Hematopoietic multipotent progenitor cell treated with erythropoietin and hydrocortisone succinate and interleukin-3 and kit ligand, for 17 days (in vitro differentiated cells): Measurements from ENCODE around the gene SENP2.
"Not testable (repeated sequence)": the region's sequence is repeated elsewhere in the genome, so short reads cannot be mapped to it uniquely, and the experiment has no call there.

Experiments used
- DNase-seq: peaks from one replicate; pipeline ENCODE4 v3.0.0-alpha.2; 2015; ENCODE audit warnings: low spot score

SENP2 gene

DNA sequence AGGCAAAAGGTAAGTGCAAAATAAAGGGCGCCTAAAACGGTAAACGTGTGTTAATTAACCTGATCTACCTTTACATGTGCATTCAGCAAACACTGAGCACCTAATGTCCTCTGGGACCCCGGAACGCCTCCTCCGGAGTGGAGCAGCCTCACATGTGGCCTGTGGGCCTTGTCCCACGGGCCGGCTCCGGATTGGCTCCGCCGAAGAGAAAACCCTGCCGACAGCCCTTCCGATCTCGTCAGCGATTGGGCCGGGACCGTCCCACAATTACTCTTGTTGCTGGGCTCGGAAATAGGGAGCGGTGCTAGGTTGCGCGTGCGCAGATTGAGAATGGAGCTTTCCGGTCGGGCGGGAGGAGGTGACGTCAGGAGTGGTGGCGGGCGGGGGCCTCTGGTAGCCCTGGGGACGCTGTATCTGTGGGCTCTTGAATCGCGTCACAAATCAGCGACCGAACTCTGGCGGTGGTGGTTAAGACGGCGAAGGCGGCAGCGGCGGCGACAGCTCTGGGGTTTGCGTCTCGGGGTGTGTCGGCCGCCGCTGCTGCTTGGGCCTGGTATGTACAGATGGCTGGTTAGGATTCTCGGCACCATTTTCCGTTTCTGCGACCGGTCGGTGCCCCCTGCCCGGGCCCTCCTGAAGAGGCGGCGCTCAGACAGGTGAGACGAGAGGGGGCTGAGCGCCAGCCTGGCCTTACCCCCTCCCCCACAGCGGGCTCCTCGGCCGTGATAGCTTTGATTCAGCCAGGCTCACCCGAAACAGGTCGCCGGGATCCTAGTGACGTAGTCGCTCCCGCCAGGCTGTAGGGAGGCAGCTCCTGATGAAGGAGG is at the start of gene SENP2:
Gene SENP2 (plus strand): TSS at position 437 of the 827 bp plus-strand sequence. CDS start 119 bp downstream, at position 556.
- peak; percentile 99 for DNase-seq

DNA sequence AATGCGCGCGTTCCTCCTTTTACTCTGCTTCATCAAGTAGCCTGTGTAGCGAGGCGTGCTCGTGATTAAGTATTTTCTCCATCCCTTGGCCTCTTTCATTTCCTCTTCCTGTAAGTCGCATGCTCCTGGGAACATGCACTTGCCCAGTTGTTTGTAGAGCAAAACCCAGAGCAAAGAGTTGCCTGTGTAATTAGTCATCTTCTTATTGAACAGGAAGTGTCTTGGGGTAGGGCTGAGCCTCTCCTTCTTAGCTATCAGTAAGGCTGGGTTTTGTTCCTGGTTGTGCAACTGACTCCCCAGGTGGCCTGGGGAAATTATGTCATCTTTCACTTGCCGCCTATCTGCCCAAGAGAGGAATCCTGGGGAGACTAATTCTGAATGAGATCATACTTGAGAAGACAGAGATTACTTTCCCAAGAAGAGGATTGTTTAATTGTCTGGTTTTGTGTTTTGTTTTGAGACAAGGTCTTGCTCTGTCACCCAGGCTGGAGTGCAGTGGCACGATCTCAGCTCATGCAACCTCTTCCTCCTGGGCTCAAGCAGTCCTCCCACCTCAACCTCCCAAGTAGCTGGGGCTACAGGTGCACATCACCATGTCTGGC is 48.6 kb upstream of the SENP2 start:
- DNase-seq, result no peak

DNA sequence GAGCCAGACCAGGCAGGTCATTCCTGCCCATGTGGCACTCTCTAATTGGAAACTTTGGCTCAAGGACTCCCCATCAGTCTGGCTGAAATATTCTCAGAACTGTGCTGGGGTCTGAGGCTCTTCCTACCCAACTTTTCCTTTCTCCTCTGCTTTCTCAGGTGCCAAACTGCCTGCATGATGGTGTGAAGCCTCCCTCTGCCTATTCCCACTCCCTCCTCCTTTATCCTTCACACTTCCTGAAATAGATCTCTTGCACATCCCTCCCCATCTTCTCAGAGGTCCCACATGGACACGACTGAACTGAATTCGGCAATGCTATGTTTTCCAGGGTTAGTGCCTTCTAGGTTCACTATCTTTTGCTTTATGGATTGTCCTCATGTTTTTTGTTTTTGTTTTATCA is 46.2 kb upstream of the SENP2 start:
- no peak for DNase-seq

GRCh38 chr3:185540695-185541094 is 45.4 kb upstream of the SENP2 start:
- DNase-seq, result no peak

DNA sequence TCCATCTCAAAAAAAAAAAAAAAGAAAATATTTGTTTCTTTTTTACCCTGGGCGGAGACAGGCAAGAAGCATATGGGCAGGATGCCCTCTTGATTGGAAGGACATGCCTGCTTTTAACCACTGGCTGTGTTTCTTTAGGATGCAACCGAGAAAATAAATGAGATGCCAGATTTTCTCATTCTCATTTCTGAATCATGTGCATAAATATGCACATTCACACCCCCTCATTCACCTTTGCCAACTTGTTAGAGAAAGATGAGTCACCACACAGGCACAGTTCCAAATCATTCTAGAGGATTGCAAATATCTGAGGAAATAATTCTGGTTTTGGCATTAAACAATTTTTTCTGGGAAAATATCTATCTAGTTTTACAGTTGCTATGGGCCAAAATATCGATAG is 37.0 kb upstream of the SENP2 start:
- no peak for DNase-seq

DNA sequence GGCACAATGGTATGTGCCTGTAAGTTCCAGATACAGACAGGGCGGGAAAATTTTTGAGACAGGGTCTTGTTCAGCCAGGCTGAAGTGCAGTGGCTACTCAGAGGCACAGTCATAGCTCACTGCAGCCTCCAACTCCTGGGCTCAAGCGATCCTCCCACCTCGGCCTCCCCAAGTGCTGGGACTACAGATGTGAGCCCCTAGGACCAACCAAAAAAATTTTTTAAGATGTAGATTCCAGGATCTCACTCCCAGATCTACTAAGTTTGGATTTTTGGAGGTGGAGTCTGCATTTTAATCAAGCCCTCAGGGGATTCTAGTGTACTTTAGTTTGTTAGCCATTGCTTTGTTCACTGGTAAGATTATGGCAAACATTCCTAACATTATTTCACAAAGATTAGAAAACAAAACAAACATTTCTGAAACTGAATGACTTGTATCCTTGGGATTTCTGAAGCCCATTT is 36.4 kb upstream of the SENP2 start:
- no peak for DNase-seq

DNA sequence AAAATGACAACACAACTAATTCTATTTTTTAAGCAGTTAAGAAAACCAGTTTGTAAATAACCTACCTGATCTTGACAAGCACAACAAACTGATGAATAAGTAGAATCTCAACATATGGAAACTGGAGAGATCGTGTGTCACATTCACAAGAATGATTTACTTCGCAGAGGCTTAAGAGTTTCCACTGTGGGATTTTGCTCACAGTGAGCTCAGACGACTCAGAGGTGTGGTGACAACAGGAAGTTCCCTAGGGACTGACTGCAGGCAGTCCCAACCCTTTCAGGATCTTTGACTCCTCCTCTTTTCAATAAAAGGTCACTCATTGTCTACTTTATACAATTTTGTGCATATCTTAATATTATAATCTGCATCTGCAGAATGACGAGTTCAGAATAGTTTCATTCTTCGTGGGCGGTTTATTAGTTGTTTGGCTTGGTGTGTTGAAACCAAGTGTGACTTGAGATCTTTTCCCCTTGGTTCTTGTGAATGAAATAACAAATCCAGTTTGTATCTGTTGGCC is 33.7 kb upstream of the SENP2 start, which contains the start of gene LIPH:
Gene LIPH (minus strand): TSS at position 231 of the 520 bp plus-strand sequence. CDS start 117 bp downstream, at position 114.
- DNase-seq, result no peak

DNA sequence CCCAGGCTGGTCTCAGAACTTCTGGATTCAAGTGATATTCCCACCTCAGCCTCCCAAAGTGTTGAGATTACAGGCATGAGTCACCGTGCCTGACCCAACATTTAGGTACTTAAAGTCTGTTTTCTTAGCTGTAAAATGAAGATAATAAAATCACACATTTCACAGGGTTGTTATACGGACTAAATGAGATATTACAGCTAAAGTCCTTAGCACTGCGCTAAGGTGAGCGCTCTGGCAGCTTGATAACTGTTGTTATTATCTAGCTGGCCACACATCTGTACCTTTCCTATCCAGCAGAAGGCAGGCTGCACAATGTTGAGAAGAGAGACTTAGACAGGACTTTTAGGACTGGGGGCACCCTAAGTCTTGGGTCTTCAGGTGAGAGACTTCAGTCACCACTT is 31.0 kb upstream of the SENP2 start:
- DNase-seq, result no peak

GRCh38 chr3:185555860-185556347 is 30.2 kb upstream of the SENP2 start:
- no peak for DNase-seq

DNA sequence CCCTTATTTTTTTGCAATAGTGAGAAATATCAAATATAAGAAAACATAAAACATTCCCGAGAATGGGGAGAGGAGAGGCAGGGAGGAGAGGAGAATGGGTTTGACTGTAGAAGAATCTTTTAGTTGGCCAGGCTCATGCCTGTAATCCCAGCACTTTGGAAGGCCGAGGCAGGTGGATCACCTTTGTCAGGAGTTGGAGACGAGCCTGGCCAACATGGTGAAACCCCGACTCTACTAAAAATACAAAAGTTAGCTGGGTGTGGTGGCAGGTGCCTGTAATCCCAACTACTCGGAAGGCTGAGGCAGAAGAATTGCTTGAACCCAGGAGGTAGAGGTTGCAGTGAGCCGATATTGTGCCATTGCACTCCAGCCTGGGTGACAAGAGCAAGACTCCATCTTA is 29.5 kb upstream of the SENP2 start:
- DNase-seq, result not testable (repeated sequence)

DNA sequence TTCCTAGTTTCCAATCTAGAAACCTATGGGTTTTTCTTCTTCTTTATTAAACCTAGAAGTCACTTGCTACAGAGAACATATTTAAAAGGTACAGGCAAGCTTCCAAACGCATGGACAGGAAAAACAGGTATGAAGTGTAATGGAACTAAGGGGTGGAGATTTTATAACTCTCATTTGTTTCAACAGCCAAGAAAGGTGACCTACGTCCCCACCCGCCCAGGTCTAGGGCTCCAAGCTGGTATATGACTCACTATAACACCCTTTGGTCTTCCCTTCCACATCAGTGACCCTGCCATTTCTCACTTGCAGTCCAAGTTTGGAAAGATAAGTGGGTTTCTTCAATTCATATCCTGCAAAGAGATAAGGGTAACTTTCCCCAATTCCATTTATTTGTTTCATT is 27.7 kb upstream of the SENP2 start:
- DNase-seq, result peak; percentile 17

GRCh38 chr3:185559706-185560090 is 26.4 kb upstream of the SENP2 start:
- DNase-seq, result no peak

GRCh38 chr3:185560676-185561075 is 25.4 kb upstream of the SENP2 start:
- no peak for DNase-seq

GRCh38 chr3:185561374-185561943 is 24.6 kb upstream of the SENP2 start:
- DNase-seq, result no peak

- DNase-seq, result no peak
Observed at GRCh38 chr3:185561958-185562357, 24.1 kb upstream of the SENP2 start.

DNA sequence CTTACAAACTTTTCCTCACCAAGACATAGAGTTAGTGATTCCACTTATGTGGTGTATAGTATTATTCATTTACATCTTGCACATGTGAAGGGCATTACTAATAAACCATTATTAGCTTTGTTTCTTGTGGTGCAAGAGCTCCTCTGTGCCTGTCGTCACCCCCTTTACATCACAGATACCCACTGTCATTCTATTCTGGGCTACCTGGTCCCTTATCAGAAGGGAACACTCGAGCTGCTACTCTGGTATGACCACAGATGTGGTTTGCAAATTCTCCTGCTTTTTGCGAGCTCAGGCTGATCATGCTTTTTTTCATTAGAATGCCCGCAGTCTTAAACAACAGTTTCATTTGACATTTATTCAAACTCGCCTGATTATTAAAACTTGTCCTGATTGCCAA is 13.9 kb upstream of the SENP2 start:
- no peak for DNase-seq

DNA sequence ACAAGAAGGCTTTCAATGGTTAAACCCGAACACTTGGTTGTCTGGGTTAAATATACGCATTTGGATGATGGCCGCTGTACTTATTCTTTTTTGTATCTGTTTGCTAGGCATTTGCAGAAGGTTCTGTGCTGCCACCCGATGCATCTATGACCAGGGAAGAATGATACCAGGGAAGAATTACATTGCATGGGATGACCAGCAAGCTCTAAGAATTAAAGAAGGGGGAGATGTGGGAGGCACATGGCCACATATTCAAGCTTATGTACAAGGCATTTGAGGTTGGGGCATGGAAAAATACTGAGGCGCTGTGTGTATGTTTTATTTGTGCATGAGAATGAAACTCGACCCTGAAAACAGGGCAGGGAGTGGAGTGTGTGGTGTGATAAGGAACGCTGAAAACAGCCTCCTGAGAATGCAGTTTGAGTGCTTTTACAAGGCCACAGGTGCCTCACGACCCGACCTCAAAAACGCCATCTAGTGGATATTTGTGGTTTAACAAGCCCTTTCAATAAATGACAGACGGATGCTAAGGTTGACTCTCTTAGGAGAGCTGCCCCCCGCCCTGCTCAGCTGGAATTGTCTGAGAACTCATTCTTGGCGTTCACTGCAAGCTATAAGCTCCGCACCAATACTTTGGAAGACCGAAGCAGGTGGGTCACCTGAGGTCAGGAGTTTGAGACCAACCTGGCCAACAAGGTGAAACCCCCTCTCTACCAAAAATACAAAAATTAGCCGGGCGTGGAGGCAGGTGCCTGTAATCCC is 10.8 kb upstream of the SENP2 start:
- DNase-seq, result peak; percentile 72

GRCh38 chr3:185582236-185582635 is 3.9 kb upstream of the SENP2 start:
- DNase-seq, result peak; percentile 3

- DNase-seq, result peak; percentile 57
Observed at GRCh38 chr3:185582871-185583270, 3.2 kb upstream of the SENP2 start.

GRCh38 chr3:185583925-185584324 is 2.2 kb upstream of the SENP2 start:
- no peak for DNase-seq

GRCh38 chr3:185584686-185585085 is 1.4 kb upstream of the SENP2 start:
- no peak for DNase-seq

DNA sequence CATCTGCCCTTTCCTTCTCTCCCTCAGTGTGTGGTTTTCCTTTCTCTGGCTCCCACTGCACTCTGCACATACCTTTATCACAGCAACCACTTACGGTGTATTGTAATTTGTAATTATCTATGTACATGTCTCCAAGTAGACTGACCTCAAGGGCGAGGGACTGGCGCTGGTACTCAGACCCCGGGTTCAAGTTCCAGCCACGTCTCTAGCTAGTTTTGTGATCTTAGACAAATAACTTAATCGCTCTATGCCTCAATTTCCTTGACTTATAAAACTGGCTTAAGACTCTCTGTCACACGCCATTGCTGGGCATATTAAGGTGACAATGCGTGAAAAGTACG is 607 bp upstream of the SENP2 start:
- DNase-seq, result no peak
